HG03469 (cell line): ENCODE measurements around the gene TPSB2.
"Not testable (repeated sequence)": the region's sequence is repeated elsewhere in the genome, so short reads cannot be mapped to it uniquely, and the experiment has no call there.

Experiments
- ATAC-seq: cut with Tn5 transposase; IDR thresholded peaks from one replicate; pipeline ENCODE4 v1.9.1; 2021; ENCODE audit warnings: mild to moderate bottlenecking, moderate library complexity, moderate number of reproducible peaks; ENCODE audit not compliant: unreplicated experiment

Gene TPSB2

GRCh38 chr16:1262210-1262845 is 32.3 kb upstream of the TPSB2 start:
- ATAC-seq, result no peak

GRCh38 chr16:1261131-1261892 is 31.3 kb upstream of the TPSB2 start:
- ATAC-seq, result no peak

- ATAC-seq, result no peak
These were observed 30.2 kb upstream of the TPSB2 start for GRCh38 chr16:1260101-1260680.

GRCh38 chr16:1259760-1260068 is 29.7 kb upstream of the TPSB2 start:
- no peak for ATAC-seq

GRCh38 chr16:1258906-1259759 is 29.1 kb upstream of the TPSB2 start:
- no peak for ATAC-seq

GRCh38 chr16:1258225-1258600 is 28.2 kb upstream of the TPSB2 start:
- no peak for ATAC-seq

GRCh38 chr16:1257561-1258224 is 27.7 kb upstream of the TPSB2 start:
- ATAC-seq, result no peak

- no peak for ATAC-seq
These were observed 26.9 kb upstream of the TPSB2 start for GRCh38 chr16:1256874-1257322.

GRCh38 chr16:1256296-1256873 is 26.4 kb upstream of the TPSB2 start:
- not testable (repeated sequence) for ATAC-seq

GRCh38 chr16:1255276-1256122 is 25.5 kb upstream of the TPSB2 start, which contains the start of gene TPSD1:
Gene TPSD1, plus strand, starts transcription at chr16:1256069. Its CDS starts 212 bp downstream, at chr16:1256281.
- not testable (repeated sequence) for ATAC-seq

GRCh38 chr16:1254821-1255220 is 24.8 kb upstream of the TPSB2 start:
- not testable (repeated sequence) for ATAC-seq

GRCh38 chr16:1253701-1254364 is 23.8 kb upstream of the TPSB2 start:
- ATAC-seq, result not testable (repeated sequence)

GRCh38 chr16:1249031-1249755 is 19.2 kb upstream of the TPSB2 start:
- ATAC-seq, result not testable (repeated sequence)

GRCh38 chr16:1247903-1248537 is 18.0 kb upstream of the TPSB2 start:
- ATAC-seq, result not testable (repeated sequence)

- no peak for ATAC-seq
These were observed 15.6 kb upstream of the TPSB2 start for GRCh38 chr16:1245452-1246020.

- ATAC-seq, result no peak
These were observed 14.9 kb upstream of the TPSB2 start for GRCh38 chr16:1244881-1245280.
